HG03135 (cell line): Measurements from ENCODE around the gene DSCAM.

Experiments used
- ATAC-seq: cut with Tn5 transposase; IDR thresholded peaks from one replicate; pipeline ENCODE4 v1.9.1; 2021; ENCODE audit warnings: mild to moderate bottlenecking, moderate library complexity; ENCODE audit not compliant: unreplicated experiment

The DSCAM gene

GRCh38 chr21:40562242-40563002 is 284.5 kb downstream of the DSCAM start:
- ATAC-seq = no peak

- ATAC-seq = no peak
Observed at GRCh38 chr21:40556442-40556968, 290.5 kb downstream of the DSCAM start.

- ATAC-seq = no peak
Observed at GRCh38 chr21:40555021-40555528, 291.9 kb downstream of the DSCAM start.

- ATAC-seq = no peak
Observed at GRCh38 chr21:40553781-40554180, 293.2 kb downstream of the DSCAM start.

- no peak for ATAC-seq
Observed at GRCh38 chr21:40547906-40548513, 298.9 kb downstream of the DSCAM start.

- no peak for ATAC-seq
Observed at GRCh38 chr21:40546647-40547046, 300.3 kb downstream of the DSCAM start.

- ATAC-seq = no peak
Observed at GRCh38 chr21:40540216-40540615, 306.7 kb downstream of the DSCAM start.

GRCh38 chr21:40534886-40535285 is 312.1 kb downstream of the DSCAM start:
- ATAC-seq = no peak

- ATAC-seq = no peak
Observed at GRCh38 chr21:40531431-40532110, 315.4 kb downstream of the DSCAM start.

- ATAC-seq = no peak
Observed at GRCh38 chr21:40531016-40531415, 315.9 kb downstream of the DSCAM start.

GRCh38 chr21:40517646-40518045 is 329.3 kb downstream of the DSCAM start:
- ATAC-seq = no peak

GRCh38 chr21:40516335-40516734 is 330.6 kb downstream of the DSCAM start:
- ATAC-seq = no peak

GRCh38 chr21:40512590-40512989 is 334.4 kb downstream of the DSCAM start:
- ATAC-seq = no peak

GRCh38 chr21:40507978-40508377 is 339.0 kb downstream of the DSCAM start:
- no peak for ATAC-seq

- no peak for ATAC-seq
Observed at GRCh38 chr21:40505681-40506080, 341.3 kb downstream of the DSCAM start.

GRCh38 chr21:40505244-40505643 is 341.7 kb downstream of the DSCAM start:
- no peak for ATAC-seq

GRCh38 chr21:40504825-40505224 is 342.1 kb downstream of the DSCAM start:
- ATAC-seq = no peak

GRCh38 chr21:40496116-40496515 is 350.8 kb downstream of the DSCAM start:
- ATAC-seq = no peak

- no peak for ATAC-seq
Observed at GRCh38 chr21:40490408-40490807, 356.6 kb downstream of the DSCAM start.

- ATAC-seq = no peak
Observed at GRCh38 chr21:40489001-40489400, 358.0 kb downstream of the DSCAM start.

GRCh38 chr21:40481764-40482163 is 365.2 kb downstream of the DSCAM start:
- ATAC-seq = no peak

GRCh38 chr21:40474513-40474912 is 372.4 kb downstream of the DSCAM start:
- ATAC-seq = no peak
